GM21619 (cell line): Measurements from ENCODE around the gene PPP1R11.
A peak's percentile ranks its signal among the peaks of the same experiment; 100 is the strongest.
"Not testable (repeated sequence)": the region's sequence is repeated elsewhere in the genome, so short reads cannot be mapped to it uniquely, and the experiment has no call there.

Source experiments
- ATAC-seq: cut with Tn5 transposase; IDR thresholded peaks from one replicate; pipeline ENCODE4 v1.9.1; 2021; ENCODE audit not compliant: unreplicated experiment

Gene PPP1R11, protein sequence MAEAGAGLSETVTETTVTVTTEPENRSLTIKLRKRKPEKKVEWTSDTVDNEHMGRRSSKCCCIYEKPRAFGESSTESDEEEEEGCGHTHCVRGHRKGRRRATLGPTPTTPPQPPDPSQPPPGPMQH

DNA sequence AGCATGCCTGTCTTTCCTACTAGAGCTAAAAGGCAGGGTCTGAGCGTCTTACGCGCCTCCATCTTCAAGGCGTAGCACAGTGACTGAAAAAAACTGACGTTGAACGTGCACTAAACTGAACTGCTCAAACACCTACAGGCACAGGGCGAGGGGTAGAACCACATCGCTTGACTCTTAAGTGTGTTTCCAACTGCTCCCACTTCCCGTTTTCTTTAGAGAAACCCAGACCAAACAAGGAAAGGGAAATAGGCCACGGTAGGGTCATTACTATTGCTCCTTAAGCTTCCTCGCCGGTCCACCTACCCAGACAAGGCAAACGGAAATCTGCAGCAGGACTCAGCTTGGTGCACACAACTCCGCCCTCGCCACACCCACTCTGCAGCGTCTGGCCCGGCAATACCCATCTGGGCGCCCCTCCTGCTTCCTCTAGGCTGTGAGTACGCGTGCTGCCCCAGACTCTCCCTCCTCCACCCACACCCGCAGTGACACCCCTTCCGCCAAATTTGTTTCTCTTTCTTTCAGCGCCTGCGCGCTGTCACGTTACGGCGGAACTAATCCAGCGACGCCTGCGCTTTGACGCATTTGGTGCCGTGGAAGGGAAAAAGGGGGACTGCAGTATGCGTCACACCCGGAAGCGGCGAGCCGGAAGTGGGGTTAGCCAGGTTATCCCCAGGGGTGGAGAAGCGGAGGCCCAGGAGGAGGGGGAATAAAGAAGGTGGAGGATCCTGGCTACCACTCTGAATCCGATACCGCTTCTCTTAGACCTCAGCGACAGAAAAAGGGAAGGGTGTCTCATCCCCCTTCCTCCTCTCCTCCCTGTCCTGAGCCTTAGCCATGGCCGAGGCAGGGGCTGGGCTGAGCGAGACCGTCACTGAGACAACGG is at the start of gene PPP1R11:
PPP1R11 (plus strand) TSS at position 622 of the 883 bp plus-strand sequence; CDS start at position 835, 213 bp downstream.
- peak; percentile 92 for ATAC-seq

DNA sequence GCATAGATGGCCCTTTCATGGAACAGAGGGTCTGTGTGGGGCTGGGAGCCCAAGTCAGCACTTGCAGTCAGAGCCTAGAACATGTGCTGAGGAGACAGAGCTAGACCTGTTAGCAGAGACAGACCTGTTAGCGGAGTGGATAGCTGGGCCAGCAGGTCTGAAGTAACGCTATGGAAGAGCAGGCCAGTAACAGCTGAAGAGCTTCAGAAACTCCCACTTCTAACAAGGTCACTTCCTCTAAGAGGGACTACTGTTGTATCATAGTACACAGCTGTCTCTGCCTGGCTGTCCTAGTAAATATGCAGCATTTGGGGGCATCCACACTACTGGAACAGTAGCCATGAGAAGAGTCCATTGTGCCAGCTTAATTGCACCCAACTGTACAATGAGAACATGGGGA is 47.2 kb upstream of the PPP1R11 start:
- no peak for ATAC-seq

DNA sequence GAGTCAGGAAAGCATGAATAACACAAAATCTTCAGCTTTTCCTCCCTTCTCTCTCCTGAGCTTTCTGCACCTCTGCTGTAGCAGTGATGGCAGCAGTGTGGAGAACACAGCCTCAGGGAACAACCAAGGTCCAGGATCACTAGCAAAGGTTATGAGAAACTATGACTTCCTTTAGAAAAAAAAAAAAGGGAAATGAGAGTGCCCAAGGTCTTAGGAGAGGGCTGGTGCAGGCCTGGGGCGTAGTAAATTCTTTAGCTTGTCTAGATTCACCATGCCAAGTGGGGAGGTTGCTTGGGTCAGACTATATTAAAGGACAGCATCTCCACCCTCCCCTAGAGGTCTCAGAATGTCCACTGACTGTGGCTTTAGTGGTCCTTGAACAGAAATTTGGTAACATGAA is 46.4 kb upstream of the PPP1R11 start:
- ATAC-seq: no peak

DNA sequence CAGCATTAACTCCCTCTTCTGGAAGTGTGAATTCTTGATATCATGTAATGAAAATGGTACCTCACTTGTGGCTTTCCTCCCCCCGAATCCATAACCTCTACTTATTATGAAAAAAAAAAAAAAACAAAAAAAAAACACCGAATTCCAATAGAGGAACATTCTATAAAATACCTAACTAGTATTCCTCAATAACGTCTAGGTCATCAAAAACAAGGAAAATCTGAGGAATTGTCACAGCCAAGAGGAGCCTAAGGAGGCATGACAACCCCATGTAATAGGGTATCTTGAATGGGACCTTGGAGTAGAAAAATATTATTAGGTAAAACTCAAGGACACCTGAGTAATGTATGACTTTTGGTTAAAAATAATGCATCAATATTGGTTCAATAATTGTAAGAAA is 44.8 kb upstream of the PPP1R11 start:
- no peak for ATAC-seq

DNA sequence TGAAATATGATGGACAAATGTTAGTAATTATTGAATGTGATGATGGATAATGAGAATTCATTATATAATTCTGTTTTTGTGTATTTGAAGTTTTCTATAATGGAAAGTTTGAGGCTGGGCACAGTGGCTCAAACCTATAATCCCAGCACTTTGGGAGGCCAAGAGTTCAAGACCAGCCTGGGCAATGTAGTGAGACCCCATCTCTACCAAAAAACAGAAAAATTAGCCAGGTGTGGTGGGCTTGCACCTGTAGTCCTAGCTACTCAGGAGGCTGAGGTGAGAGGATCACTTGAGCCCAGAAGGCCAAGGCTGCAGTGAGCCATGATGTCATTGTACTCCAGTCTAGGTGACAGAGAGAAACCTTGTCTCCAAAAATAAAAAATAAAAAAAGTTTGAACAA is 44.3 kb upstream of the PPP1R11 start:
- not testable (repeated sequence) for ATAC-seq

DNA sequence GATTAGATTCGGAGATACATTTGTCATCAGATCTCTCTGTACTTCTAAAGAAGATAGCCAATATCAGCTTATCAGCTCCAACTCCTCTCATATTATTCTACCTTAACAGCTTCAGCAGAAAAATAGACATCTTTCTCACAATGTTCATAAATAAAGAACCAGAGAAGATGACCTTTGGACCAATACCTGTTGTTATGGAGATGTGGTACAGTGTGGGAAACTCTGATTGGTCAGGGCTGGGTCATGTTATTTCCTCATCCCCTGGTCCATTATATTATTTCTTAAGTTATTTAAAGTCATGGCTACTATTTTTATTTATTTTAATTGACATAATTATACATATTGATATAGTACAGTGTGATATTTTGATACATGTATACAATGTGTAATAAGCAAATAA is 41.8 kb upstream of the PPP1R11 start:
- no peak for ATAC-seq

DNA sequence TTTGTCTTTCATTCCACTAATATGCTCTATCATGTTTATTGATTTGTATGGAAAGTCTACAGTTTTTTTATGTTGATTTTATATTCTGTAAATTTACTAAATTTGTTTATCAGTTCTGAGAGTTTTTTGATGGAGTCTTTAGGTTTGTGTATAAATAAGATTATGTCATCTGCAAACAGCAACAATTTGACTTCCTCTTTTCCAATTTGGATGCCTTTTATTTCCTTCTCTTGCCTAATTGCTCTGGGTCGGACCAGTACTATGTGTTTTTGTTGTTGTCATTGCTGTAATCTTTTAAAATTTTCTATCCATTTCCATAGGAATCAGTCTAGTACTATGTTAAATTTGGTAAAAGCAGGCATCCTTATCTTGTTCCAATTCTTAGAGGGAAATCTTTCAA is 37.4 kb upstream of the PPP1R11 start:
- no peak for ATAC-seq

DNA sequence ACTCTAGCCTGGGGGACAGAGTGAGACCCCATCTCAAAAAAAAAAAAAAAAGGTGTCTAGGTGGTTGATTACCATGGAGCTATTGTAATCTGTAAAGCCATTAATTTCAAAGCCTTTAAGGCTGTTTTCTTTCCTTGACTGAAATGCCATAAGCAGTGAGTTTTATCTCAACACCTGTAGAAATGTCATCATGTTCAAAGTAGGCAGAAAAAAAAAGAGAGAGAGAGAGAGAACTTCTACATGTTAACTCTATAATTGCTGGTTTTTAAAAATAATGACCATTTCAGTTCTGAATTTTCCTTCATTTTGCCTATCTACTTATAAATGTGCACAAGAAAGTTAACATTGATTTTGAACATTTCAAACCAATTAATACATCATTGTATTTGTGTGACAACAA is 35.6 kb upstream of the PPP1R11 start:
- ATAC-seq: no peak

DNA sequence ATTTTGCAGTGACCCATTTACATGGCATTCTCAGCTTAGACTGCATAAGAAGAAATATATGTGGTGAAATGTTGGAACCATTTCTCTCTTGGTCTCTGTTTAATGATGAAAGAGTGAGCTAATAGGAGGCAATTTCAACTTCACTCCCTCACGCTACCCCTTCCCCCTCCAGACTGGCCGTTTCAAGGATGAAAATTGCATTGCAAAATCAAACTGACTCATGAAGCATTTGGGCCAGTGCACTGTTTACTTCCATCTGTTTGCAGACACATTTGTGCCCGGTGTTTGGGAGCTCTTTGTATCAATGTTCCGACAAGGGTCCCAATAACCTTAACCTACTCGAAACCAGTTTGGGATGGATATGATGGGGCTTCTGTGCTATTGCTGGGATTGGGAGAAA is 33.6 kb upstream of the PPP1R11 start:
- not testable (repeated sequence) for ATAC-seq

DNA sequence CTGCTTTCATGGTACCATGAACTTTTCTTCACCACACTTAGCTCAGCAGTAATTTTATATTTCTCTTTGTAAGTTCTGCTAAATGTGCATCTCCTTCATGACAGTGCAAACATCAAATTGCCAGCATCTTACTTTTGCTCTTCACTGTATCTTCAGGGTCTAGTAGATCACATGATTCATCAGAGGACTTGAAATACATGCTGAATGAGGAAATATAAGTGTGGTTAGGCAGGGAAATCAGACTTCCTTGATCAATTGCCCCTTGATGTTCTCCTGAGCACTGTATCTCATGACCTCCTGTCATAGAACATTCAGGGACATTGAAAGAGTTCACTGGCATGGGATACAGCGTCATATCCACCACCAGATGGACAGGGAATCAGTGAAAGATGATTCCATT is 31.2 kb upstream of the PPP1R11 start:
- no peak for ATAC-seq

DNA sequence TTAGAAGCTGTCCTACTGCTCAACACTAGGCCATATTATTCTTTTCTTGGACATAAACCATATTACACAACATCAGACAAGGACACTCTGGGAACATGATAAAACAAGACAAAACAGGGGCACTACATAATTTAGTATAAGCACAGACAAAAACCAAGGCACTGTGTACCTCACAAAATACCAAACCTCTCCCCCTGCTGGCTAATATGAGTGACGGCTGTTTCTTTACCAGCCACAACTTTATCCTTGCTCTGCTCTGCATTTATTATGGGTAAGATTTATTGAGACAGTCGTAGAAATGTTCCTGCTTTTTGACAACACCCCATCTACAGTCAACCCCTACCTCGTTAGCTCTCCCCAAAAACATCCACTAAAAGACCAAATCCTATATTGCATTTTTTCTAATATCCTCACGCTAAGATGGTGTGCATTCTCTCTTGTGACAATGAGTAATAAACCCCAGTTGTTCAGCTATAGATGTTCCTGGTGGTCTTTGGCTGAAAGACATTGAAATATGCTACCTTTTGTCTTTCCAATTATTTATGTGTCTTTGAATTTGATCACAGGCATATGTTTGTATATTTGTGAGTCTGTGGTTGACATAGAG is 29.7 kb upstream of the PPP1R11 start:
- ATAC-seq: no peak

DNA sequence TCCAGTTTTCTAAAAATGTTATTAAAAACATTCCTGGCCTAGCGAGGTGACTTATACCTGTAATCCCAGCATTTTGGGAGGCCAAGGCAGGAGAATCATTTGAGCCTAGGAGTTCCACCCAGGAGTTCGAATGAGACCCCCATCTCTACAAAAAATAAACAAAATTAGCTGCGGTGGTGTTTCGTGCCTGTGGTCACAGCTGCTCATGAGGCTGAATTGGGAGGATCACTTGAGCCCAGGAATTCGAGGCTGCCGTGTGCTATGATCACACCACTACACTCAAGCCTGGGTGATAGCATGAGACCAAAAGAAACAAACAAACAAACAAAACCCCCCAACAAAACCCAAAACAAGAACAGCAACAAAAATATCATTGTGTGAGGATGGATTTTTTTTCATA is 25.8 kb upstream of the PPP1R11 start:
- ATAC-seq: no peak

DNA sequence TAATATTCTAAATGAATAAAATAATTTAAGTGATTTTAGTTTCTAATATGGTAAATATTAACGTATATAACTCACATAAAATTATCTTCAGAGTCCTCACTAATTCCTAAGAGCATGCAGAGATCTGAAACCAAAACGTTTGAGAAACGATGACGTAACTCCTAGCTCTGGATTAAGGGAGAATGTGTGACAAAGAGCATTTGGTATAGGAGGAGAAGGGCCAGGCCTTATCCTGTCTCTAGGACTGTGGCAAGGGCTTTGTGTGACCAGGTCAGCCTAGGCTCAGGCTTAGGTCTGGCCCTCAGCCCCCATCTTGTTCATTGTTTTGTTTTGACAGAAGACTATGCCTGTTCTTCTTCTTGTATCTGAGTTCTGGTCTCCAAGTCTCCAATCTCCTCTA is 25.2 kb upstream of the PPP1R11 start:
- ATAC-seq: no peak

DNA sequence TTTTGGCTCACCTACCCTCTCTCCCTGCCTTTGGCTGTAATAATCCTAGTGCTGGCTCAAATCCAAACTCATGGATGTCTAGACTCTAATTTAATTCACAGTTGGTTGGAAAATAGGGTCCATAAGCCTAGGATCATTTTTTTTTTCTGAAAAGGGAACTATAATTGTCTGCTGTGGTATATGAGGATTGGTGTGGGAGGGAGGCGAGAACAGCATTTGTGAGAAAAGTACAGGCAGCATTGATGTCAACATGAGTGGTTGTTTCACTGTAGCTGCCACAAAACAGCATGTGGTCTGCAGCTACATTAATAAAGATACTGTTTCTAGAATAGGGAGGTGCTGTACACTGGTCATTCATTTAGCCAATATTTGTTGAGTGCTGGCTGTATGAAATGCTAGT is 24.5 kb upstream of the PPP1R11 start:
- ATAC-seq: no peak

DNA sequence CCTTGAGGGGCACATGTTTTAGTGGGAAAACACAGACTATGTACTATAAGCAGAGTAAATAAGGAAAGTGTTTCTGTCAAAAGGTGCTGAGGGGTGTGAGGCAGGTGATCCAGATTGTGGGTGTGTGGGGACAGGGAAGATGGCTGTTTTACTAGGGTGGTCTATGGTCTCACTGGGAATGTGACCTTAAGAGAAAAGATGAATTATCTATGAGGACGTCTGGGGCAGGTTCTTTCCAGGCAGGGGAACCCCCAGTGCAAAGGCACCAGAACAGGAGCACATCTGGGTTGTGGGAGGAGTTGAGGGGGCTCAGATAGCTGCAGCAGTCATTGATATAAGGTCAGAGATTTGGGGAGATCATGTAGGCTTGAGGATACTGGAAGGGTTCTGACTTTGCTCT is 24.1 kb upstream of the PPP1R11 start:
- ATAC-seq: no peak

DNA sequence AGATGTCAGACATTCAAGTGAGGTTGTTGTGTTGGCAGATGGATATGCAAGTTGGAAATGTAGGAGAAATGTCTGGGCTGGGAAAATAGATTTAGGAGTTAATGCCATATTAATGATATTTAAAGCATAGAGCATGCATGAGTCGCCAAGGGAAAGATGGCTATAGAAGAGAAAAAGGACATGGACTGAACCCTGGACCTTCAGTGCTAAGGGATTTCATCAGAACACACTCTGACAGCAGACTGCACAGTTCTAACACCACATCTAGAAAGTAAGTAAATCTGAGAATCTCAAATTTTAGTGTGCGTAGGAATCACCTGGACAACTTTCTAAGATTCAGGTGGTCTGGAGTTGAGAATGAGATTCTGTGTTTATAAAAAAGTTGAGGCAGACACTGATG is 23.3 kb upstream of the PPP1R11 start:
- ATAC-seq: no peak

DNA sequence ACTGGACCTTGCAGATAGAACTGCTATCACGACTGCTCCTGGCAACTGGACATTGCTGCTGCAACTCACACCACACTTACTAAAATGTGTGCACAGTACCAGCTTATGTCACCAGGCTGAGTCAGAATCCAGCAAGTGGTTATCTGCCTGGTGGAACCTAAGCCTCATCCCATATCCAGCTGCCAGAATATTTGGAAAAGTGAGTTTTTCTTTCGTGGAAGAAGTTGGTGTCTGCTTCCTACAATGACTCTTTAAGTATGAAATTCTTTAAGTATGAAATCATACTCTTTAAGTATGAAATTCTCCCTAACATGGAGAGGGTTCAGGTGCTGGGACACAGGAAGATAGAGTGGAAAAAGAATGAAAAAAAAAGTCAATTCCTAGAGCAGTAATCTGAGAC is 22.4 kb upstream of the PPP1R11 start:
- ATAC-seq: no peak

DNA sequence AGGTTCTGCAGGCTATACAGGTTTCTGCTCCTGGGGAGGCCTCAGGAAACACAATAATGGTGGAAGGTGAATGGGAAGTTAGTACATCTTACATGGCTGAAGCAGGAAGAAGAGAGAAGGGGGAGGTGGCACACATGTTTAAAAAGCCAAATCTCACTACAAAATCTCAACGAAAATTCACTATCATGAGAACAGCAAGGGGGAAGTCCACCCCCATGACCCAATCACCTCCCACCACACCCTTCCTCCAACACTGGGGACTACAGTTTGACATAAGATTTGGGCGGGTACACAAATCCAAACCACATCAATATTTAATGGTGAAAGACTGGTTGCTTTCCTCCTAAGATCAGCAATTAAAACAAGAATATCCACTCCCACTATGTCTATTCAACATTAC is 19.8 kb upstream of the PPP1R11 start:
- ATAC-seq: no peak

DNA sequence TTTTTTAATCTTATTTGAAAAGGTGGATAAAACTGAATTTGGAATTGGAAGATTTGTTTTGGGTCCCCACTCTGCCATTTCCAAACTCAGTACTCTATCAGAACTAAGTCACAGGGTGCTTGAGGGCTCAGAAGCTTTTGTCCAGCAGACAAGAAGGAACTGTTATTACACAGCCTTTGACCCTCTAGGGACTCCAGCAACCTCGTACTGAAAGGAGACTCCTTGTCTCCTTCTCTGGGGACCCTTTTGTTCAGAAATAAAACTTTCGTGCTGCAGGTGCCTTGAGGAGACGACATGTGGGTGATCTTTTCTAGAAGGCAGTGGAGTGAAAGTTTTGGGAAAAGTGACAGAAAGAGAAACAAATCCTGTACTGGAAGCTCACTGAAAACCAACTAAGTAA is 13.3 kb upstream of the PPP1R11 start:
- no peak for ATAC-seq

DNA sequence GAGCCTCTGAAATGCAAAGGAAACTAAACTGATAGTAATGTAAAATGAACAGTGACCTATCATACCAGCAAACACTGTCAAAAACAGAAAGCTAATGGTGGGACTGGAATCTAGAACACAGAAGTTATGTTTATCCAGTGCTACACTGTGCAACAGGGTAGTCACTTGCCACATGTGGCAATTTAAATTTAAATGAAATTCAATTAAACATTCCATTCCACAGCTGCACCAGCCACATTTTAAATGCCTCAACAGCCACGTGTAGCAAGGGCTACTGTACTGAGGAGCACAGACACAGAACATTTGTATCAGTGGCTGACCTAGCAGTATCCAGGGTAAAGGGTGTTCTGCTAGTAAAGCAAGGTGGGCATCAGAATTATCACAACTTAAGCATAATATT is 11.5 kb upstream of the PPP1R11 start:
- no peak for ATAC-seq

DNA sequence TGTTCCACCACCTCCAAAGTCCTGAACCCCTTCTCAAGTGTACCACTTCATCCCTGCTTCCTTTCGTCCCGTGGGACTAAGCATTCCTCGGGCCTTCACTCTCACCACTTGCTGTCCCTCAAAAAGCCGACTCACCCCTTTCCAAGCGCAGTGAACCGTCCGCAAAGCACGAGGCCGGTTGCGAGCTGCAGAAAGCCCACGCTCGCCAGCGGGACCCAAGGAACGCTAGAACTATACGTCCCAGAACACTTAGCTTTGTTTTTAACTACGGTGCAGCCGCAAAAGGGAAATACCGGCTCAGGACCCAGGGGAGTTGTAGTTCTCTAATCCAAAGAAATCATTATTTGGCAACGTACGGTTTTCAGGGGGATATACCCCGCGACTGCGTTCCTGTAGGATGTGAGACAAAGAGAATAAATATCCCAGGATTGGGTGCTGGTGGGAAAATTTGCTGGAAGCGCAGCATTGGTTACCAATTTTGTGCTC is 6.3 kb upstream of the PPP1R11 start:
- ATAC-seq: peak; percentile 23
